Heart left ventricle (tissue), 13 donors: ENCODE measurements around the gene GPC3.

Source experiments
- CTCF ChIP-seq, 12 donors: fragments of 200-600 bp; sonication (generic) in 4 of 12; IDR thresholded peaks; one replicate each; pipeline versions ENCODE4 v1.5.0 to v1.8.0; 2018 to 2022; ENCODE audit warnings: antibody characterized with exemption in 12 of 12, mild to moderate bottlenecking in 5 of 12
- POLR2A ChIP-seq, 2 donors: fragments of 450-650 bp; IDR thresholded peaks; one replicate each; pipeline ENCODE4 v1.6.1; 2017; ENCODE audit warnings: antibody characterized with exemption in 2 of 2, mild to moderate bottlenecking in 2 of 2, moderate library complexity in 2 of 2
- donor health status: ischemic (EF 13 %, LVEDD 7.1; RV severe dilation, severe dysfunction).
- donor health status: DM: no; HTN: yes; CAD: no.
- donor health status: DM: no; HTN: no; CAD: no.
- donor health status: ischemic (EF 25% LVEDD 6.9; RV normal size, moderate dysfunction).
- donor health status: ischemic (EF 25% LVEDD 5.7; RV mildly dilated, moderate dysfunction).
- donor health status: ischemic (EF 35%, LVEDD 5.7; RV mildly dilated, moderate dysfunction).
- donor health status: nonischemic (EF 11% LVEDD 7.7; RV severe dilation, severe dysfunction).
- donor health status: DM: yes; HTN: yes; CAD: no.
- donor health status: PGD.
- donor health status: ischemic (EF 29% LVEDD 5.4; RV normal size, mild dysfunction).
- donor health status: nonischemic (EF 23%, LVEDD 6.1; RV moderate dilation, normal function).

GRCh38 chrX:133819546-133819945 is 165.8 kb downstream of the GPC3 start:
- no peak for TF ChIP-seq CTCF (IDR thresholded peaks at IDR 0.05)
- TF ChIP-seq POLR2A (IDR thresholded peaks at IDR 0.05), result no peak
